A549 treated with CpdA at 1 μM for 4 hours (cell line): ENCODE data around the gene USF1. TPM values are rescaled to one million over a fixed set of nuclear protein-coding genes. Genes with fewer than 3 reads are reported as not detected.

Experiments used
- total RNA-seq: library from RNA; stranded (reverse); fragments of 200-300 nt; extraction: Qiagen RNA extraction; gene quantifications from 5 replicates; pipeline ENCODE4 v1.2.3, GENCODE V29; 2022; ENCODE audit warnings: low read depth

Gene USF1, protein sequence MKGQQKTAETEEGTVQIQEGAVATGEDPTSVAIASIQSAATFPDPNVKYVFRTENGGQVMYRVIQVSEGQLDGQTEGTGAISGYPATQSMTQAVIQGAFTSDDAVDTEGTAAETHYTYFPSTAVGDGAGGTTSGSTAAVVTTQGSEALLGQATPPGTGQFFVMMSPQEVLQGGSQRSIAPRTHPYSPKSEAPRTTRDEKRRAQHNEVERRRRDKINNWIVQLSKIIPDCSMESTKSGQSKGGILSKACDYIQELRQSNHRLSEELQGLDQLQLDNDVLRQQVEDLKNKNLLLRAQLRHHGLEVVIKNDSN
- 51.2 to 62.5 TPM (median 55.3 TPM) in 5 replicates for total RNA-seq

DNA sequence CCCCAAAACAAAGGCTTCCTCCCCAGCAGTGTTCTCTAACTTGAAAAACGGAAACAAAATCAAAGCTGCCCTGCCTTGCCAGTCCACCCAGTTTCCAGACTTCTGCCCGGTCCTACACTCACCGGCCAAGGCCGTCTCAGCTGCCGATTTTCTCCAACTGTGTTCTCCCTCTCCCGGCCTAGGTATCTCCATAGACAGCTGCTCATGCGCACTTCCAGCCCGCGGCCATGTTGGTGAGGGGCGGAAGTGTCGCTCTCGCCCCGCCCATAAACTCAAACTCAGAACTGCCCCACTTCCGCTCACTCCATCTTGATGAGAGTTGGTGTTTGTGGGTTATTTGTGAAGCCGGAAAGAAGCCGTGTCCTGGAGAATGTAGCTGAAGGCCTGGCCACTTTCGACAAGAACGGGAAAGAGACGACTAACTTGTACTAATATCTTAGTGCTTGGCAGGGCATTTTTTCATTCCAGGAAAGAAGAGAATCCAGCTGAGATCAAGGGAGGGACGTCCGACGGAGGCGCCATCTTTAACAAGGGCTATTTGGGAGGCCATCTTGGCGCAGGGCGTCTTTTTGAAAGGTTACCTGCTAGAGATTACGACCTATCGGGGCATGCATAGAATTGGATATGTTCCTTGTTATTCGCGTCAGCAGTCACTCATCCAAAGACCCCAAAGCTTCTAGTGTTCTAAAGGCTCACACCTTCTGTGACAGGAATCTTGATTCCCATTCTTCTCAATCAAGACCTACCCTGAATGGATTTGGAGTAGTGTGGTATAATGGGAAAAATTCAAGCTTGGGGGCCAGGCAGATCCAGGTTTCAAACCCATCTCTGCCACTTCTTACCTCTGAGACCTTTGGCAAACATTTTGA is at the start of gene USF1:
TSS of gene USF1 (minus strand) at position 242 of the 869 bp plus-strand sequence. CDS start 2,702 bp downstream, outside the sequence.

DNA sequence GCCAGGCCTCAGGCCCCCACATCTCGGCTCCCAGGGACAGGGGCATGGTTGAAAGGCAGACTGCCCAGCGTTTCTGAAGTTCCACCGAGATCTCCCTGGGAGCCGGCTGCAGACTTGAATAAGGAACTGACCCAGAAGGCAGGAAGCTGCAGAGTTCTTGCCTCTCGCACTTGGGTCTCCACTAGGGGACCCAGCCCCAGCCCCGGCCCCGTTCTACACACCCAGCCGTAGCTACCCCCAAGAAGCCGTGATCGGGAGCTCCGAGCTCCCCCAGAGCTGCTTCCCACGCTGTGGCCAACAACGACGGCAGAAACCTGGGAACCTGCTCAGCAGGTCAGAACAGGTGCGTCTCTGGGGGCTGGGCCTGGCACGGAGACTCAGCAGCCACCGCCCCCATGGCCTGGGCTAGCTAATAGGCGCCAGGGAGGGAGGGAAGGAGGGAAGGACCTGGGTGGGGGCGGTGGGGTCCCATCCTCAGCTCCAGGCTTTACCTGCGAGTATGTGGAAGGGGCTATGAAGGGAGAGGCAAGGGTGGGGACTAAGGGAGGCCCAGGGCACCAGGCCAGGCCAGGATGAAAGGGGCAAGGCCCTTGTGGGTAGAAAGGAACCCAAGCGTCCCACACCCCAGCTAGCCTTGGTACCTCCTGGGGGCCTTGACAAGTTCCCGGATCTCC is 43.6 kb upstream of the USF1 start, which contains the start of gene NECTIN4:
TSS of gene NECTIN4 (minus strand) at position 308 of the 674 bp plus-strand sequence. CDS start at position 46, 262 bp downstream.

DNA sequence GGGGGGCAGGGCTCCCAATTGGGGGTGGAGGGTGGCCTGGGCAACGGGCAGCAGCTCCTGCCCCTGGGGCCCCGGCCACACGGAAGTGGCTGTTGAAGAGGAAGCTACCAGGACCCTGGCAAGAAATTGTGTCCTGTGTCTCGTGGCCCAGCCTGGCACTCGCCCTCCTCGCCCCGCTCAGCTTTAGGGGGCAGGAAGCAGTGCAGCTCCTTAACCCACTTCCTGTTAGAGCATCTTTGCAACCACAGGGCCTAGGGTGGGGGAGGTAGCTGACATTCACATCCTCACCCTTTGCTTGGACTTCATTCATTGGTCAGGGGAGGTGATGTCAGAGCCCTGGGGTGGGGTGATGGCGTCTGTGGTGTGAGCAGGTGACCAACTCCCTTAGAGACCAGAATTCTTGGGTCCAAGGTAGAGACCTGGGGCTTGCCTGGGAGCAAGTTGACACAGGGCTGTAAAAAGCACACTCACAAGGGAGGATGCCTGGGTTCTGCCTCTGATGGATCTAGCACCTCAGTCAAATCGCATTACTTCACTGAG is 24.0 kb upstream of the USF1 start, which contains the start of gene ARHGAP30:
TSS of gene ARHGAP30 (minus strand) at position 161 of the 540 bp plus-strand sequence. CDS start 267 bp downstream, outside the sequence.

DNA sequence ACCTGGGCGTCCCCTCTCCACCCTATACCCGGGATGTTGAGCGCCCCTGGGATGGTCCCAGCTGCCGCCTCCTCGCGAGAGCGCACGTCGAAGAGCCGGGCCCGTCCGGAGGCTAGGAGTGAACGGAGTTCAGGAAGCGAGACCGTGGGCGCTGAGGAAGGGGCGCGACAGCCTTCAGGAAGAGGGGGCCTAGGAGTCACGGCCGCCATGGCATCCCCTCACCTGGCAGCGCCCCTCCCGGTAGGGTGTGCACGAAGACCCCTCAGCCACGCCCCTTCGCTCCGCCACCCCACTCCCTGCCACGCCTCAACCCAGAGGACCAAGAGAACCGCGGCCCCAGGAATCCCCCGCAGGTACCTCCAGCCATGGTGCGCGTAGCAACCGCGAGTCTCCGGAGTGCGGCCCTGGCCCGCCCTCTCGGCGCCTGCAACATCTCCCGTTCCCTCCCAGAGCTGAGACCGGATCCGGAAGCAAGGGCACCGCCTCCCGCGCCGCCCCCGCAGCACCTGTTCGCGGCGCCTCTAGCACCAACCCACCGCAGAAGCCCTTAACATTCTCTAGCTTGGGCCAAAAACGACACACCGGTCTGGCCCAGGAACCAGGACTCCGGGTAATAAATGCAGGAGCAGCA is 7.1 kb downstream of the USF1 start, which contains the start of gene TSTD1:
TSS of gene TSTD1 (minus strand) at position 442 of the 631 bp plus-strand sequence. CDS start at position 367, 75 bp downstream.

DNA sequence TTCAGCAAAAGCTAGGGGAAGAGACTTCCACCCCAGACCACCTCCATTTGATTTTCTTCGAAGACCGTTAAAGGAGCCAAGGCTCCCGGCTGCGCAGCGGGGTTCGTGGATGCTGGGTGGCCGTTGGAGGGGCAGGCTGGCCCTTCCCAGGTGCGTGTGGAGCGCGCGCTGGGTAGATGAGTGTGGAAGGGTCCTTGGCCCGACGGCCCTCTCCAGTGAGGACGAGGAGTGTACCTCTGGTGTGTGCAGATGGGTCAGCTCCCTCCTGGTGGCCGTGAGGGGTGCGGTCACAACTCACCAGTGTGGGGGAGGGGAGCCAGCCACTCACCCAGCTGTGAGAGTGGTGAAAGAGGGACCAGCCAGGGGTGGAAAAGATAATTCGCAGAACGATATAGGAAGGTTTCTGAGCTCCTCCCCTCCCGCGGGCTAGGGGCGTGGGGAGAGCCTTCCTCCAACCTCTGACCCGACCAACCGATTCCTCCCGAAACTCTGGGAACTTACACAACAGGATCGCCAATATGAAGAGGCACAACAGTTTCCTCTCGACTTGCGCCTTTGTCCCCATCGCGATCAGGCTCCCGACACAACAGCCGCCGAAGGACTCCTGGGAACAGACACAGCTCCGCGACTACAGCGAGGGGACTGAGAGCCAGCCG is 25.1 kb downstream of the USF1 start, which contains the start of gene F11R:
TSS of gene F11R (minus strand) at position 644 of the 656 bp plus-strand sequence. CDS start at position 565, 79 bp downstream.

Other genes with a start within 250 kb of the USF1 start
- 0.08 to 0.18 TPM (median 0.14 TPM) in 4 of 5 replicates, not detected in the other for gene LY9, start 249.8 kb downstream of the USF1 start, total RNA-seq
- 0.03 TPM in 1 of 5 replicates, not detected in the others for gene CD244, start 183.1 kb downstream of the USF1 start, total RNA-seq
- gene ITLN1, start 160.8 kb downstream of the USF1 start, total RNA-seq: not detected in 5 replicates
- gene ITLN2, start 91.2 kb downstream of the USF1 start, total RNA-seq: 0.16 TPM in 1 of 5 replicates, not detected in the others
- 42.3 to 56.2 TPM (median 52.6 TPM) in 5 replicates for gene F11R, start 24.8 kb downstream of the USF1 start, total RNA-seq
- 0.25 to 0.52 TPM (median 0.40 TPM) in 4 of 5 replicates, not detected in the other for gene TSTD1, start 7.0 kb downstream of the USF1 start, total RNA-seq
- gene ARHGAP30, start 23.9 kb upstream of the USF1 start, total RNA-seq: 0.05 to 0.19 TPM (median 0.11 TPM) in 4 of 5 replicates, not detected in the other
- 1.2 to 2.2 TPM (median 1.3 TPM) in 5 replicates for gene NECTIN4, start 43.6 kb upstream of the USF1 start, total RNA-seq
- gene KLHDC9, start 52.4 kb upstream of the USF1 start, total RNA-seq: 0.76 to 2.3 TPM (median 1.9 TPM) in 5 replicates
- 121 to 142 TPM (median 125 TPM) in 5 replicates for gene PFDN2, start 72.1 kb upstream of the USF1 start, total RNA-seq
- gene NIT1, start 72.1 kb upstream of the USF1 start, total RNA-seq: 29.0 to 36.5 TPM (median 33.2 TPM) in 5 replicates
- gene DEDD, start 86.7 kb upstream of the USF1 start, total RNA-seq: 23.0 to 33.3 TPM (median 32.4 TPM) in 5 replicates
- 92.8 to 141 TPM (median 93.5 TPM) in 5 replicates for gene UFC1, start 108.0 kb upstream of the USF1 start, total RNA-seq
- gene USP21, start 113.5 kb upstream of the USF1 start, total RNA-seq: 18.2 to 26.4 TPM (median 23.5 TPM) in 5 replicates
- gene PPOX, start 120.4 kb upstream of the USF1 start, total RNA-seq: 12.9 to 16.4 TPM (median 14.2 TPM) in 5 replicates
- 25.3 to 32.6 TPM (median 30.6 TPM) in 5 replicates for gene B4GALT3, start 131.5 kb upstream of the USF1 start, total RNA-seq
- gene ADAMTS4, start 153.1 kb upstream of the USF1 start, total RNA-seq: 0.01 TPM in 1 of 5 replicates, not detected in the others
- 79.3 to 107 TPM (median 81.5 TPM) in 5 replicates for gene NDUFS2, start 156.4 kb upstream of the USF1 start, total RNA-seq
- 0.18 TPM in 1 of 5 replicates, not detected in the others for gene FCER1G, start 169.3 kb upstream of the USF1 start, total RNA-seq
- gene APOA2, start 177.7 kb upstream of the USF1 start, total RNA-seq: 4.4 TPM in 1 of 5 replicates, not detected in the others
- gene TOMM40L, start 180.1 kb upstream of the USF1 start, total RNA-seq: 9.7 to 11.4 TPM (median 11.1 TPM) in 5 replicates
- 0.03 TPM in 1 of 5 replicates, not detected in the others for gene NR1I3, start 192.2 kb upstream of the USF1 start, total RNA-seq
- gene PCP4L1, start 212.8 kb upstream of the USF1 start, total RNA-seq: 0.07 to 0.10 TPM (median 0.09 TPM) in 3 of 5 replicates, not detected in the others